HG03108 (cell line): ENCODE data around the gene CACNA1A.

Experiments
- ATAC-seq: cut with Tn5 transposase; IDR thresholded peaks from one replicate; pipeline ENCODE4 v1.9.1; 2021; ENCODE audit warnings: moderate library complexity; ENCODE audit not compliant: unreplicated experiment

The CACNA1A gene

GRCh38 chr19:13315495-13315894 is 190.8 kb downstream of the CACNA1A start:
- no peak for ATAC-seq

- ATAC-seq: no peak
Observed at GRCh38 chr19:13314761-13315160, 191.5 kb downstream of the CACNA1A start.

GRCh38 chr19:13313875-13314274 is 192.4 kb downstream of the CACNA1A start:
- ATAC-seq: no peak

GRCh38 chr19:13309864-13310263 is 196.4 kb downstream of the CACNA1A start:
- no peak for ATAC-seq

GRCh38 chr19:13303381-13304129 is 202.7 kb downstream of the CACNA1A start:
- ATAC-seq: no peak

- no peak for ATAC-seq
Observed at GRCh38 chr19:13302526-13303270, 203.6 kb downstream of the CACNA1A start.

- no peak for ATAC-seq
Observed at GRCh38 chr19:13301627-13302334, 204.5 kb downstream of the CACNA1A start.

- no peak for ATAC-seq
Observed at GRCh38 chr19:13300421-13301030, 205.8 kb downstream of the CACNA1A start.

GRCh38 chr19:13299838-13300237 is 206.4 kb downstream of the CACNA1A start:
- ATAC-seq: no peak

GRCh38 chr19:13298565-13299481 is 207.5 kb downstream of the CACNA1A start:
- ATAC-seq: no peak

GRCh38 chr19:13297023-13297422 is 209.3 kb downstream of the CACNA1A start:
- no peak for ATAC-seq

GRCh38 chr19:13294812-13295567 is 211.3 kb downstream of the CACNA1A start:
- ATAC-seq: no peak

GRCh38 chr19:13291913-13292312 is 214.4 kb downstream of the CACNA1A start:
- ATAC-seq: no peak

- ATAC-seq: no peak
Observed at GRCh38 chr19:13290741-13291140, 215.5 kb downstream of the CACNA1A start.

GRCh38 chr19:13289295-13289694 is 217.0 kb downstream of the CACNA1A start:
- ATAC-seq: no peak

- ATAC-seq: no peak
Observed at GRCh38 chr19:13286195-13286985, 219.9 kb downstream of the CACNA1A start.

GRCh38 chr19:13284929-13285928 is 221.1 kb downstream of the CACNA1A start:
- no peak for ATAC-seq
